PC-3 (cell line): Measurements from ENCODE around the gene RNF11. TPM values are rescaled to one million over a fixed set of nuclear protein-coding genes. Genes with fewer than 3 reads are reported as not detected.
"Not testable (repeated sequence)": the region's sequence is repeated elsewhere in the genome, so short reads cannot be mapped to it uniquely, and the experiment has no call there.

Experiments
- ATAC-seq: fragments of 200-7000 bp; cut with Tn5 transposase; 2 replicates; pipeline ENCODE4 v1.9.1; 2020; ENCODE audit warnings: mild to moderate bottlenecking, moderate library complexity
- BruUV-seq: library from RNA; stranded (reverse); fragments of 400-500 nt; replicated peaks from 2 replicates; lab custom pipeline; 2021; lab: Mats Ljungman, UMichigan
- CTCF ChIA-PET: fragments of 300-600 bp; sonication (Branson Sonifier 250); formaldehyde crosslinking; loops from one replicate; lab custom pipeline; 2022; ENCODE audit warnings: antibody characterized with exemption; lab: Charles Lee
- POLR2A ChIA-PET: fragments of 300-600 bp; sonication (Branson Sonifier 250); formaldehyde crosslinking; loops from one replicate; lab custom pipeline; 2022; ENCODE audit warnings: antibody characterized with exemption; ENCODE audit not compliant: unreplicated experiment; lab: Charles Lee
- DNase-seq: peaks from one replicate; pipeline ENCODE4 v3.0.0-alpha.2; 2015
- H2AFZ ChIP-seq: fragments of 300-600 bp; sonication (generic); 2 replicates; pipeline ENCODE4 v1.6.0; 2016; ENCODE audit warnings: antibody characterized with exemption, low read length
- H3F3A ChIP-seq: fragments of 300-600 bp; sonication (generic); one replicate; pipeline ENCODE4 v1.6.0; 2017; ENCODE audit warnings: antibody characterized with exemption, low read length, control low read depth, mild to moderate bottlenecking; ENCODE audit not compliant: unreplicated experiment
- H3K27ac ChIP-seq: fragments of 300-600 bp; sonication (generic); 2 replicates; pipeline ENCODE4 v1.5.1; 2016; ENCODE audit warnings: mild to moderate bottlenecking, low read length
- H3K27me3 ChIP-seq: fragments of 300-600 bp; sonication (generic); 2 replicates; pipeline ENCODE4 v1.6.1; 2016; ENCODE audit warnings: low read length, mixed read lengths
- H3K36me3 ChIP-seq: fragments of 300-600 bp; sonication (generic); 2 replicates; pipeline ENCODE4 v1.6.1; 2016; ENCODE audit warnings: low read depth, mixed run types, low read length, mixed read lengths
- H3K4me1 ChIP-seq: fragments of 300-600 bp; sonication (generic); 2 replicates; pipeline ENCODE4 v1.5.1; 2016; ENCODE audit warnings: low read length; ENCODE audit not compliant: insufficient read depth
- H3K4me2 ChIP-seq: fragments of 300-600 bp; sonication (generic); 2 replicates; pipeline ENCODE4 v1.6.0; 2016; ENCODE audit warnings: low read length
- H3K4me3 ChIP-seq: fragments of 300-600 bp; sonication (generic); 2 replicates; pipeline ENCODE4 v1.5.1; 2016; ENCODE audit warnings: mild to moderate bottlenecking, low read length, mixed read lengths
- H3K79me2 ChIP-seq: fragments of 300-600 bp; sonication (generic); 2 replicates; pipeline ENCODE4 v1.6.1; 2017; ENCODE audit warnings: low read length, mixed read lengths
- H3K9ac ChIP-seq: fragments of 300-600 bp; sonication (generic); 2 replicates; pipeline ENCODE4 v1.6.0; 2016; ENCODE audit warnings: mild to moderate bottlenecking, low read length
- H3K9me2 ChIP-seq: fragments of 300-600 bp; sonication (generic); replicated peaks from 2 replicates; pipeline ENCODE4 v1.6.1; 2016; ENCODE audit warnings: mixed run types, low read length, mixed read lengths
- H3K9me3 ChIP-seq: fragments of 300-600 bp; sonication (generic); 2 replicates; pipeline ENCODE4 v1.6.1; 2016; ENCODE audit warnings: low read length, mixed read lengths
- H4K20me1 ChIP-seq: fragments of 300-600 bp; sonication (generic); 2 replicates; pipeline ENCODE4 v1.6.1; 2016; ENCODE audit warnings: low read length, mixed read lengths
- EZH2 ChIP-seq: fragments of 300-600 bp; sonication (generic); IDR thresholded peaks from one replicate; pipeline ENCODE4 v1.6.1; 2017; ENCODE audit warnings: antibody characterized with exemption, mild to moderate bottlenecking, low read length; ENCODE audit not compliant: unreplicated experiment
- EZH2phosphoT487 ChIP-seq: fragments of 300-600 bp; sonication (generic); IDR thresholded peaks from 2 replicates; pipeline ENCODE4 v1.6.1; 2018; ENCODE audit warnings: mild to moderate bottlenecking, antibody characterized with exemption, low read length, borderline replicate concordance
- intact Hi-C: fragments of 100-400 bp; cut with micrococcal nuclease; formaldehyde crosslinking; loops from 2 replicates; pipeline ENCODE4 v1.9.0; 2023
- total RNA-seq: library from RNA; depleted of rRNA; stranded (reverse); fragments of >200 nt; gene quantifications from 2 replicates; pipeline ENCODE4 v1.2.3, GENCODE V29; 2014
- TF ChIP-seq, protein P1 (sequence below): fragments of 300-600 bp; sonication (generic); conservative IDR thresholded peaks from 2 replicates; pipeline ENCODE4 v1.5.1; 2017; ENCODE audit warnings: antibody characterized with exemption, low read depth, mild to moderate bottlenecking, low read length

RNF11 gene
- total RNA-seq, 1 experiment from 2014 or later: 169 TPM

DNA sequence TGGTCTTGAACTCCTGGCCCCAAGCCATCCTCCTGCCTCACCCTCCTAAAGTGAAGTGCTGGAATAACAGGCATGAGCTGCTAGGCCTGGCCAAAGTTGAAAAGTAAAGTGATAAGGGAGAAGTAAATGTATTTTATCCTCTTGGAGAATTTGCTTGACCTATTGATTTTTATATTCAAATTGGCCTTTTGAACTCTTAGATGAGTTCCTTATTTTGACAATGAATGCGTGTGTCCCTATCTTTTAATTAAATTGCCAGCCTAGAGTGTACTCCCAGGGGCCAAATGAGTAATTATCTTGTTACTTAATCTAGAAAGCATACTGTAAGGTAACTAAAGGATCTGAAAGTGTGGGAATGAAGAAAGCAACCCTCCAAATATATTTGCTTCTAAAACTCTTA, 11.4 kb downstream of the RNF11 start:
- peaks cover 19% of the 10 kb centered on the region; the same call in 1 of the 2 replicates for H4K20me1 ChIP-seq
- DNase-seq: no peak
- POLR2A ChIA-PET: no interaction called here
- no peak overlapping the region for H2AFZ ChIP-seq
- ATAC-seq: no peak
- CTCF ChIA-PET: no interaction called here
- no peaks in the 10 kb centered on the region for H3K9me2 ChIP-seq
- no peaks in the 10 kb centered on the region for H3F3A ChIP-seq
- H3K9ac ChIP-seq: no peak overlapping the region
- TF ChIP-seq EZH2 (no peak), EZH2phosphoT487 (no peak)
- TF ChIP-seq, protein P1, sequence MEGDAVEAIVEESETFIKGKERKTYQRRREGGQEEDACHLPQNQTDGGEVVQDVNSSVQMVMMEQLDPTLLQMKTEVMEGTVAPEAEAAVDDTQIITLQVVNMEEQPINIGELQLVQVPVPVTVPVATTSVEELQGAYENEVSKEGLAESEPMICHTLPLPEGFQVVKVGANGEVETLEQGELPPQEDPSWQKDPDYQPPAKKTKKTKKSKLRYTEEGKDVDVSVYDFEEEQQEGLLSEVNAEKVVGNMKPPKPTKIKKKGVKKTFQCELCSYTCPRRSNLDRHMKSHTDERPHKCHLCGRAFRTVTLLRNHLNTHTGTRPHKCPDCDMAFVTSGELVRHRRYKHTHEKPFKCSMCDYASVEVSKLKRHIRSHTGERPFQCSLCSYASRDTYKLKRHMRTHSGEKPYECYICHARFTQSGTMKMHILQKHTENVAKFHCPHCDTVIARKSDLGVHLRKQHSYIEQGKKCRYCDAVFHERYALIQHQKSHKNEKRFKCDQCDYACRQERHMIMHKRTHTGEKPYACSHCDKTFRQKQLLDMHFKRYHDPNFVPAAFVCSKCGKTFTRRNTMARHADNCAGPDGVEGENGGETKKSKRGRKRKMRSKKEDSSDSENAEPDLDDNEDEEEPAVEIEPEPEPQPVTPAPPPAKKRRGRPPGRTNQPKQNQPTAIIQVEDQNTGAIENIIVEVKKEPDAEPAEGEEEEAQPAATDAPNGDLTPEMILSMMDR: no peak
- intact Hi-C loops: no loop called here
- no TSS peak for BruUV-seq
- no peak overlapping the region for H3K27ac ChIP-seq
- H3K4me2 ChIP-seq: no peak overlapping the region
- peaks cover 98% of the 10 kb centered on the region for H3K79me2 ChIP-seq
- no peaks in the 10 kb centered on the region for H3K9me3 ChIP-seq
- H3K27me3 ChIP-seq: no peaks in the 10 kb centered on the region
- no peaks in the 10 kb centered on the region for H3K36me3 ChIP-seq
- H3K4me1 ChIP-seq: no peaks in the 10 kb centered on the region
- no peak overlapping the region for H3K4me3 ChIP-seq

DNA sequence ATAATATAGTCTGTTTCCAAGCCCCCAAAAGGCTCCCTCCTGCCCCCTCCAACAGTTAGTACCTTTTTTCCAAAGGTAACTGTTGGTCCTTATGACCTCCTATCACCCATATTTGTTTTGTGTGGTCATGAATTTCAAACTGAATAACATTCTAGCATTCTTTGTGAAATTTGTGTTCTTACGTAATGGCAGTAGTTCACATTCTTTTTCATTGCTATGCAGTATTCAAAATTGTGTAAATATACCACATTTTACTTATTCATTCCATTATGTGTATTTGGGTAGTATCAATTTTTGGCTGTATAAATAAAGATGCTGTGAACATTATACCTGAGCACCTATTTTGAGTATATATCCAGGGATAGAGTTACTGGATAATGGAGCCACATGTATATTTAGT, 13.4 kb downstream of the RNF11 start:
- H4K20me1 ChIP-seq: peaks cover 16% of the 10 kb centered on the region; the same call in 1 of the 2 replicates
- DNase-seq (no peak), ATAC-seq (no peak)
- ChIA-PET CTCF (no interaction called here), POLR2A (no interaction called here)
- H3K36me3 ChIP-seq: no peaks in the 10 kb centered on the region
- H3K9me2 ChIP-seq: no peaks in the 10 kb centered on the region
- H3K9me3 ChIP-seq: no peaks in the 10 kb centered on the region
- no peaks in the 10 kb centered on the region for H3K27me3 ChIP-seq
- no TSS peak for BruUV-seq
- no peak overlapping the region for H3K9ac ChIP-seq
- no peak overlapping the region for H3K4me2 ChIP-seq
- H3K4me3 ChIP-seq: no peak overlapping the region
- intact Hi-C loops: no loop called here
- TF ChIP-seq EZH2 (no peak), EZH2phosphoT487 (no peak)
- TF ChIP-seq, protein P1: no peak
- no peak overlapping the region for H3K27ac ChIP-seq
- H2AFZ ChIP-seq: no peak overlapping the region
- peaks cover 98% of the 10 kb centered on the region for H3K79me2 ChIP-seq
- no peaks in the 10 kb centered on the region for H3F3A ChIP-seq
- H3K4me1 ChIP-seq: no peaks in the 10 kb centered on the region

DNA sequence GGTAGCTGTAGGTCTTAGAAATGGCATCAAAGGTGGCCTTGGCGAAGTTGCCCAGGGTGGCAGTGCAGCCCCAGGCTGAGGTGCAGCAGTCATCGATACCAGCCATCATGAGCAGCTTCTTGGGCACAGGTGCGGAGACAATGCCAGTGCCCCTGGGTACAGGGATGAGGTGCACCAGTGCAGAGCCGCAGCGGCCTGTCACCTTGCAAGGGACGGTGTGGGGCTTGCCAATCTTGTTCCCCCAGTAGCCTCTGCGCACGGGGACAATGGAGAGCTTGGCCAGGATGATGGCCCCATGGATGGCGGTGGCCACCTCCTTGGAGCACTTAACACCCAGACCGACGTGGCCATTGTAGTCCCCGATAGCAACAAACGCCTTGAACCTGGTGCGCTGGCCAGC, 14.7 kb downstream of the RNF11 start:
- H3K4me2 ChIP-seq, H3K4me1 ChIP-seq, H2AFZ ChIP-seq, H3K27ac ChIP-seq, CTCF ChIA-PET, DNase-seq, H3K9me3 ChIP-seq, H3K4me3 ChIP-seq, POLR2A ChIA-PET, H3K27me3 ChIP-seq, H3F3A ChIP-seq, intact Hi-C loops, H3K36me3 ChIP-seq, H3K9me2 ChIP-seq, ATAC-seq, H3K9ac ChIP-seq, BruUV-seq: not testable (repeated sequence)
- H3K79me2 ChIP-seq: peaks cover 96% of the 10 kb centered on the region
- H4K20me1 ChIP-seq: peaks cover 19% of the 10 kb centered on the region

DNA sequence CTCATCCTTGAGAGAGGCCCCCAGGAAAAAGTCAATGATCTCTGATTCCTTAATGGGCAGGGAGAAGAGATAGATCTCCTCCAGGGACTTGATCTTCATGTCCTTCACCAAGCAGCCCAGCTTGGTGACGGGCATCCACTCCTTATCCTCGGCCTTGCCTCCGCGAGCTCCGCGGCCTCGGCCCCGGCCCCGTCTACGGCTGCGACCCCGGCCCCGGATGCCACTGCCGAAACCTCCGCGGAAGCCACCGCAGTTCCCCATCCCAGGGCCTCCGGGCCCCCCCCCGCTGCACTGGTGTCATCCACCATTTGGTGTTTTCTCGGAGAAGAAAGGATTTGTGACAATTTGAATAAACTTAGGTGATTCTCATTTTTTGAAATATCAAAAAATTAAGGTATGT, 15.1 kb downstream of the RNF11 start:
- H3K4me2 ChIP-seq, intact Hi-C loops, H3F3A ChIP-seq, H3K4me1 ChIP-seq, DNase-seq, POLR2A ChIA-PET, H3K9ac ChIP-seq, H3K9me3 ChIP-seq, H3K27me3 ChIP-seq, CTCF ChIA-PET, H3K27ac ChIP-seq, H2AFZ ChIP-seq, ATAC-seq, H3K9me2 ChIP-seq, H3K4me3 ChIP-seq, H3K36me3 ChIP-seq, BruUV-seq: not testable (repeated sequence)
- peaks cover 96% of the 10 kb centered on the region for H3K79me2 ChIP-seq
- H4K20me1 ChIP-seq: peaks cover 19% of the 10 kb centered on the region
